AG04450 (cell line): Measurements from ENCODE around the gene RELN. TPM values are rescaled to one million over a fixed set of nuclear protein-coding genes. Genes with fewer than 3 reads are reported as not detected.

Source experiments
- CTCF ChIA-PET: fragments of 300-600, 350-600 bp; formaldehyde crosslinking; extraction: SDS; loops from one replicate; lab custom pipeline; 2022; ENCODE audit warnings: antibody characterized with exemption, inconsistent platforms; lab: Charles Lee
- POLR2A ChIA-PET: fragments of 350-600 bp; formaldehyde crosslinking; extraction: SDS; loops from one replicate; lab custom pipeline; 2021; ENCODE audit warnings: antibody characterized with exemption, inconsistent platforms; lab: Yijun Ruan, JAX
- DNase-seq: peaks from one replicate; pipeline ENCODE4 v3.0.0-alpha.2; 2011; ENCODE audit warnings: low read depth, low spot score
- H3K27ac ChIP-seq: one replicate; pipeline ENCODE4 v1.5.1; 2012; ENCODE audit warnings: low read depth, low read length, control low read depth
- H3K27me3 ChIP-seq: one replicate; pipeline ENCODE4 v1.6.0; 2012; ENCODE audit warnings: low read length; ENCODE audit not compliant: control insufficient read depth, insufficient read depth
- H3K4me3 ChIP-seq: 2 replicates; pipeline ENCODE4 v1.5.1; 2011; ENCODE audit warnings: mild to moderate bottlenecking, low read depth, low read length, control low read depth
- H3K9me3 ChIP-seq: 2 replicates; pipeline ENCODE4 v1.5.1; 2012; ENCODE audit warnings: low read length; ENCODE audit not compliant: control insufficient read depth, insufficient read depth
- polyA plus RNA-seq: library from polyadenylated mRNA; depleted of rRNA; stranded (reverse); fragments of >200 nt; gene quantifications from 2 replicates; pipeline ENCODE4 v1.2.3, GENCODE V29; 2011
- TF ChIP-seq, protein P1 (sequence below): IDR thresholded peaks from 2 replicates; pipeline ENCODE4 v1.5.1; 2011; ENCODE audit warnings: low read depth, low read length, control low read depth, inconsistent platforms

RELN gene
- polyA plus RNA-seq, 1 experiment, result 7.6 TPM

DNA sequence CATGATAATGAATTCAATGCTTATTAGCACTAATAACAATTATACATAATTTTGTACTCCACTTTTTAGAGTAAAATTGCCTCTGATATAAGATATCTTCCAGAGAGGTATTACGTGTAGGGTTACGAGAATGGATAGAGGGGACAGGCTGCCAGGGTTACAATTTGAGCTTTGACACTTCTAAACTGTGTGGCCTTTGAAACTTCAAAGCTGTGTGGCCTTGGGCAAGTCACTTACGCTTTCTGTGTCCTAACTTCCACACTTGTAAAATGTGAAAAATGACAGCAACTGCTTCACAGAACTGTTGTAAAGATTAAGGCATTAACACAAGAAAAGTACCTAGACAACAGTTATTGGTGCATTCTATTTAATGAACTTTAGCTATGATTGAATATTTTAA, 283.9 kb downstream of the RELN start:
- TF ChIP-seq, protein P1, sequence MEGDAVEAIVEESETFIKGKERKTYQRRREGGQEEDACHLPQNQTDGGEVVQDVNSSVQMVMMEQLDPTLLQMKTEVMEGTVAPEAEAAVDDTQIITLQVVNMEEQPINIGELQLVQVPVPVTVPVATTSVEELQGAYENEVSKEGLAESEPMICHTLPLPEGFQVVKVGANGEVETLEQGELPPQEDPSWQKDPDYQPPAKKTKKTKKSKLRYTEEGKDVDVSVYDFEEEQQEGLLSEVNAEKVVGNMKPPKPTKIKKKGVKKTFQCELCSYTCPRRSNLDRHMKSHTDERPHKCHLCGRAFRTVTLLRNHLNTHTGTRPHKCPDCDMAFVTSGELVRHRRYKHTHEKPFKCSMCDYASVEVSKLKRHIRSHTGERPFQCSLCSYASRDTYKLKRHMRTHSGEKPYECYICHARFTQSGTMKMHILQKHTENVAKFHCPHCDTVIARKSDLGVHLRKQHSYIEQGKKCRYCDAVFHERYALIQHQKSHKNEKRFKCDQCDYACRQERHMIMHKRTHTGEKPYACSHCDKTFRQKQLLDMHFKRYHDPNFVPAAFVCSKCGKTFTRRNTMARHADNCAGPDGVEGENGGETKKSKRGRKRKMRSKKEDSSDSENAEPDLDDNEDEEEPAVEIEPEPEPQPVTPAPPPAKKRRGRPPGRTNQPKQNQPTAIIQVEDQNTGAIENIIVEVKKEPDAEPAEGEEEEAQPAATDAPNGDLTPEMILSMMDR, result no peak
- ChIA-PET POLR2A (no interaction called here), CTCF (no interaction called here)
- Histone ChIP-seq H3K27ac (no peak overlapping the region), H3K9me3 (no peaks in the 10 kb centered on the region), H3K4me3 (no peak overlapping the region), H3K27me3 (no peaks in the 10 kb centered on the region)
- no peak for DNase-seq

DNA sequence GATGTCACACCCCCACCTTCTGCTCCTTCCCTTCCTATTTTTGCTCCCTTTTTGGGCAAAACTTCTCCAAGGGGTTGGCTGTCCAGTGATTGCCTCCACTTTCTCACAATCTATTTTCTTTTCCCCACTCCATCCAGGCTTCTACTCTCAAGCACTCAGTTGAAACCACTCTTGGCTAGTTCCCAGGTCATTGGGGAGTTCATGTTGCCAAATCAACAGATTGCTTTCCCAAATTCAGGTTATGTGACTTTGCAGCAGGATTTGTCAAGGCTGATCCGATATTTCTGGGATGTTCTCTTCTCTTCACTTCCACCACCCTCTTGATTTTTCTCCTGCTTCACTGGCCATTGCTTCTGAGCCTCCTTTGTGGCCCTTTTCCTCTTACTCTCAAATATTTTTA, 284.8 kb downstream of the RELN start:
- Histone ChIP-seq H3K27ac (no peak overlapping the region), H3K9me3 (no peaks in the 10 kb centered on the region), H3K27me3 (no peaks in the 10 kb centered on the region), H3K4me3 (no peak overlapping the region)
- DNase-seq, result no peak
- ChIA-PET CTCF (no interaction called here), POLR2A (no interaction called here)
- TF ChIP-seq, protein P1, result no peak

DNA sequence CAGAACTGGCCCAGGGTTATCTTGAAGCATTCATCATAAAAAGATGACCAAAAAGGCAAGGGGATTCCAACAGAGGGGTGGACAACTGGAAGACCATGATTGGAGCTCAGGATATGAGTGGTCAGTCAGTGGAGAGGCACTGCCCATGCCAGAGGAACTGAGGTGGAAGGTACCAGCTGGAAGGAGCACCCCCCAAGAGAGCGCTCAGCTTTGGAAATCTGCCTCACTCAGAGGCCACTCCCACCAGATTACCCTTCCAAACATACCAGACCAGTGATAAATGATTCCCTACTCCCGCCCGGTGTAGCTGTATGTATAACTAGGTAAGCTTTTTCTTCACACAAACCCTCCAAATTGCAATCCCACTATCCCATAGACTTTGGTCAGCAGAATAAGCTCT, 286.5 kb downstream of the RELN start:
- TF ChIP-seq, protein P1, result no peak
- Histone ChIP-seq H3K4me3 (no peak overlapping the region), H3K27ac (no peak overlapping the region), H3K27me3 (no peaks in the 10 kb centered on the region), H3K9me3 (no peaks in the 10 kb centered on the region)
- ChIA-PET CTCF (interaction anchor here (0.5 to 1.1 kb wide), 2 partner anchors 129 to 1952 kb away, joined by 3 to 4 read pairs; no protein-coding TSS in a partner anchor), POLR2A (no interaction called here)
- DNase-seq, result no peak

DNA sequence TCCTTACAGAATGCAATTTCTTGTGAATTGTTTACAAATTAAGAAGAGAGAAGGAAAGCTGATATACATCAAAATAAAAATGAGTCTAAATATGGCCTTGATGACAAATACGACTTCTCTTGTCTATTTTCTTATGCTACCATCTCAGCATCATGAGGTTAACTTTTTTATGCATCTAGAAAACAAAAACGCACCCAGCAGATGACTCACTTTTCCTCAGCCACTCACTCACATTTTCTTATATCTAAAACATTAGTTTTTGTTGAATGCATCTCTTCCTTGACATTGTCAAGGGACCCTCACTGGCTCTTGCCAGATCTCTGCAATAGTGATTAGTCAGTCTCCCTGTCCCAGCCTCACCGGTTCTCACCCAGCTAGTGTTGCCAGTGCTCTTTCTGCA, 287.0 kb downstream of the RELN start:
- CTCF ChIA-PET, result interaction anchor here (1.1 kb wide), 1 partner anchor 129 kb away, joined by 4 read pairs; no protein-coding TSS in a partner anchor
- POLR2A ChIA-PET, result no interaction called here
- no peak overlapping the region for H3K4me3 ChIP-seq
- H3K27ac ChIP-seq, result no peak overlapping the region
- DNase-seq, result no peak
- no peaks in the 10 kb centered on the region for H3K27me3 ChIP-seq
- TF ChIP-seq, protein P1, result no peak
- H3K9me3 ChIP-seq, result no peaks in the 10 kb centered on the region

DNA sequence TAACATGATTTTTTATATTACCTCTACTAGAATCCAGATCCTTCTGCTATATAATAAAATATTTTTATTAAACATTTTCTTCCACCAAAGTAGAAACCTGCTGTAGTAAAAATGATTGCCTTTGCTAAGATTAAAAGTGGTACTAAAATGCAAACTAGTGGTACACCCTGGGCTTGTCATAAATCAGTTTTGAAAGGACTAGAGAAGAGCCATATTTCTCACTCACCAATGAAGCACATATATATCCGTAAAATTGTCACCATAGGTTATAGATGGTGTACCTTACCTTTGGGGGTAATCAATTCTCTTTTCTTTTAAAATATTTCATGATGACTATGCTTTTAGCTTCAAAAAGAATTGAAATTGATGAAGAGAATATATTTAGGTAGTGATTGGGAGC, 290.4 kb downstream of the RELN start:
- POLR2A ChIA-PET, result no interaction called here
- H3K4me3 ChIP-seq, result no peak overlapping the region
- no peak overlapping the region for H3K27ac ChIP-seq
- no peaks in the 10 kb centered on the region for H3K27me3 ChIP-seq
- DNase-seq, result no peak
- no peaks in the 10 kb centered on the region for H3K9me3 ChIP-seq
- CTCF ChIA-PET, result interaction anchor here (0.6 kb wide), 1 partner anchor 297 kb away, joined by 4 read pairs; no protein-coding TSS in a partner anchor
- TF ChIP-seq, protein P1, result no peak
